HEK293T (cell line): ENCODE results near the gene RORB.

Experiments used
- CTBP1 ChIP-seq: fragments of 450-650 bp; IDR thresholded peaks from 2 replicates; pipeline ENCODE4 v1.6.1; 2016; ENCODE audit warnings: borderline replicate concordance
- FOXA1 ChIP-seq: fragments of 450-650 bp; IDR thresholded peaks from 2 replicates; pipeline ENCODE4 v1.6.1; 2016; ENCODE audit warnings: mild to moderate bottlenecking
- FOXM1 ChIP-seq: fragments of 450-650 bp; IDR thresholded peaks from 2 replicates; pipeline ENCODE4 v1.6.1; 2017; ENCODE audit warnings: mild to moderate bottlenecking, borderline replicate concordance
- NFRKB ChIP-seq: fragments of 450-650 bp; IDR thresholded peaks from 2 replicates; pipeline ENCODE4 v1.6.1; 2016; ENCODE audit warnings: mild to moderate bottlenecking, moderate library complexity
- SP1 ChIP-seq: fragments of 450-650 bp; IDR thresholded peaks from 2 replicates; pipeline ENCODE4 v1.6.1; 2017
- SUZ12 ChIP-seq: fragments of 450-650 bp; IDR thresholded peaks from 2 replicates; pipeline ENCODE4 v1.6.1; 2016; ENCODE audit warnings: mild to moderate bottlenecking
- ZNF384 ChIP-seq: fragments of 450-650 bp; IDR thresholded peaks from 2 replicates; pipeline ENCODE4 v1.6.1; 2016

GRCh38 chr9:74644023-74644422 lies 146.9 kb downstream of the RORB start:
- TF ChIP-seq NFRKB (no peak), CTBP1 (no peak), ZNF384 (no peak), SP1 (no peak), FOXA1 (no peak), FOXM1 (no peak), SUZ12 (no peak)
